GM12801 (cell line): ENCODE data around the gene AGK.

Experiments
- TF ChIP-seq, protein P1 (sequence below): IDR thresholded peaks from one replicate; pipeline ENCODE4 v1.5.1; 2011; ENCODE audit warnings: control low read depth; ENCODE audit not compliant: insufficient read length; ENCODE audit errors: extremely low read depth

AGK gene

DNA sequence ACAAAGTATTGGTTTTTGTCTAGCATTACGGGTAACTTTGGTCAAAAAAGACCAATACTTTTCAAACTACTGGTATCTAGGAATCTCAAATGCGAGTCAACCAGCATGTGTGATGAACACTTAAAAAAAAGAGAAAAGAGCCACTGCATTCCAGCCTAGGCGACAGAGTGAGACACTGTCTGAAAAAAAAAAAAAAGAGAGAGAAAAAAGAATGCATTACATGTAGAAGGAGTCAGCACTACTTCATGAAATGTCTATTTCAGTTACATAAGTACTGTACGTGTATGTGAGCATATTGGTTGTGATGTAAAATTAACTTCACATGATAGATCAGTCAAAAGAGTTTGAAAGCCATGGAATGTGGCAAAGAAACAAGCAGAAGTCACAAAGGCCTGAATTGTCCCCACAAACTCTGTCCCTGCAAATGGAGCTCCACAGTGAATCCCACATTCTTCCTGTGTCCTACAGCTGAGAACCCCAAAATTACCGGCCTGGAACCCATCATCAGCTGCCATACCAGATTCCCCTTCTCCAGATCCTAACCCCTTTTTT lies 149.2 kb downstream of the AGK start:
- TF ChIP-seq, protein P1, sequence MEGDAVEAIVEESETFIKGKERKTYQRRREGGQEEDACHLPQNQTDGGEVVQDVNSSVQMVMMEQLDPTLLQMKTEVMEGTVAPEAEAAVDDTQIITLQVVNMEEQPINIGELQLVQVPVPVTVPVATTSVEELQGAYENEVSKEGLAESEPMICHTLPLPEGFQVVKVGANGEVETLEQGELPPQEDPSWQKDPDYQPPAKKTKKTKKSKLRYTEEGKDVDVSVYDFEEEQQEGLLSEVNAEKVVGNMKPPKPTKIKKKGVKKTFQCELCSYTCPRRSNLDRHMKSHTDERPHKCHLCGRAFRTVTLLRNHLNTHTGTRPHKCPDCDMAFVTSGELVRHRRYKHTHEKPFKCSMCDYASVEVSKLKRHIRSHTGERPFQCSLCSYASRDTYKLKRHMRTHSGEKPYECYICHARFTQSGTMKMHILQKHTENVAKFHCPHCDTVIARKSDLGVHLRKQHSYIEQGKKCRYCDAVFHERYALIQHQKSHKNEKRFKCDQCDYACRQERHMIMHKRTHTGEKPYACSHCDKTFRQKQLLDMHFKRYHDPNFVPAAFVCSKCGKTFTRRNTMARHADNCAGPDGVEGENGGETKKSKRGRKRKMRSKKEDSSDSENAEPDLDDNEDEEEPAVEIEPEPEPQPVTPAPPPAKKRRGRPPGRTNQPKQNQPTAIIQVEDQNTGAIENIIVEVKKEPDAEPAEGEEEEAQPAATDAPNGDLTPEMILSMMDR, result no peak

DNA sequence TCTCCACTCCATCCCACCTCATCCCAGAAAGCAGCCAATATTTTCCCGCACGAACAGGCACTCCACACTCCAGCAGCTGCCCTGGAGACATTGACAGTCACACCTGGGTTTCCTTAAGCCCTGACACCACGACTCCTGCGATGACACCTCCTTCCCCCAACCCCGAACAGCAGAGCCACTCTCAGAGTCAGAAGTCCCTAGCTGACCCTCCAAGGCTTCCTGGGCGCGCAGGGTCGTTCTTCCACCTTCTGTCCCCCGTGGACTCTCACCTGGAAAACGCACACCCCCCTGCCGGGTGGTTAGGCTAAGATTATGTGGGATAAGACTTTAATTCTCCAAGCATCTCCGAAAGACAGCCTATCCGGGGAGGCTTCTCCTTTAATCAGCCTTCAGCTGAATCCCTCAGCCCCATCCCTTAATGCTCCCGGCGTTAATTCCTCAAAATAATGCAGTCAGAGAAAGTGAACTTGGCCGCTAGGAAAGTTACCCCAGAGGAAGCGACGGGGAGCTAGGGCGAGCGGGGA lies 149.7 kb downstream of the AGK start:
- TF ChIP-seq, protein P1, result no peak

DNA sequence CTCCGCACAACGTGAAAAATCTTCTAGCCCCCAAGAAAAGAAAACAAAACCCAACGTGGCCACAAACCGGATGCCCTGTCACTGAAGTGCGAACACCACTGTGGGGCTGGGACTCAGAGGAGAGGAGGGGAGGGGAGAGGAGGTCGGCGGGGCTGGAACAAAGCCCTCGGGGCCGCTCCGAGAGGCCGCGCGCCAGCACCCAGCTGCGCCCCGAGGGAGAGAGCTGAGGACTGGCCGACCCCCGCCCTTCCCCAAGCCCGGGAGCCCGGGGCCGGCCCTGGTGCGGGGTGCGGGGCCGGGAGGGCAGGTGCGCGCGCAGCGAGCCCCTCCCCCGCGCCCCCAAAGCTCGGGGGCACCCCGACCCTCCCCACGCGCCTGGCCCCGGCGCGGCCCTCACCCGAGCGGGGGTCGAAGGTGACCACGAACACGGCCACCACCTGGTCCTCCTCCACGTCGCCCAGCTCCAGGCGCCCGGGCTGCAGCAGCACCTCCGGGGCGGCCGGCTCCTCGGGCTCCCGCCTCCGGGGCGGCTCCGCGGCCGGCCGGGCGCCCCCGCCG lies 150.4 kb downstream of the AGK start:
- TF ChIP-seq, protein P1, result no peak

DNA sequence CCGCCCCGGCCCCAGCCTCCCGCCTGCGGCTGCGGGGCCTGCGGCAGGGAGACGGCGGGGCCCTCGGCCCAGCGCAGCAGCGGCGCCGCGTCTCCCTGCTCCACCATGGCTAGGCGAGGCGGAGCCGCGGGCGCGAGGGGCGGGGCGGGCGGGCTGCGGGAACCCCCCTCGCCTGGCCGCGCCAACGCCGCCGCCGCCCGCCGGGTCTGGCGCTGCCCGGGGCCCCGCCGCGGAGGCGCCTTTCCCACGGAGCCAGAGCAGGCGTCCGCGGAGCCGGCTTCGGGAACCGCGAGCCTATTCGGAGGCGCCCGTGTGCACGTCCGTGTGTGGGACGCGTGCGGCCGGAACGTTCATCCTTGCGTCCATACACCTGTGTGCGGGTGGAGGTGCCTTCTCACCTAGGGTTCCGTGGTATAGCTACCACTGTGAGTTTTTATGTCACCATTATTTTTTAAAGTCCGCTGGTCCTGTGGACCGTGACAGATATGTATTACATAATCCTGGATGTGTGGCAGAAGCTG lies 150.9 kb downstream of the AGK start, which contains the start of gene DENND11:
TSS of gene DENND11 (minus strand) at position 120 of the 521 bp plus-strand sequence. CDS start at position 107, 13 bp downstream.
- TF ChIP-seq, protein P1, result no peak

DNA sequence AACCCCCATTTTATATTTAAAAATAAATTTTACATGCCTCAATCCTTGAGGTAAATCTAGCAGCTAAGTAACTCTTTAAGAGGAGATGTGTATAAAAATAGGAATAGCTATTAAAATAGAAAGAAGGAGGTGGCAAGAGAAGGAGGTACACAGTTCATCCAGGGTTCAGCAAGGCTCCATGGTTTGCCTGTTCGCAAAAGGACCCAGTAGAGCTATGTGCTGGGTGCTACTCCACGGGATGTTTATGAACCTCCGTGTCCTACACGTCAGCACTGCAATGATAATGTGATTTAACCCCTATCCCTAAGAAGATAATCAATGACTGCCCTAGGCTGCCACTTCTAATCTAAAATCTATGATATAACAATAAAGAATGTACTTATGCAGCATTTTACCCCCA lies 151.7 kb downstream of the AGK start:
- TF ChIP-seq, protein P1, result no peak

DNA sequence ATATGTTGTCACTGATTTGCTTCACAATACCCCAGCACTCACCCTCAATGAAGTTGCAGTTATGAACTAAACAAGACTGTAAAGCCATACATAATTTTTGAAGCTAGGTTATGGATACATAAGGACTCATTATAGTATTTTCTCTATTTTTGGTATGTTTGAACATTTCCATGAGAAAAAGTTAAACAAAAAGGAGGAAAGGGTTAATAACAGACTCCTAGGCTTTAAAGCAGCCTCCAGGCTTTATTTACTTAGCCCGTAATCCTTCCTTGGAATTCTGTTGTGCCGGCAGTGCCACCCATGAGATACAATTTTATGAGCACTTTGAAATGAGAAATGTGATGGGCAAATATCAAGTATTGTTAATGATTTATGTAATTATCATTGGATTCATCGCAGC lies 152.9 kb downstream of the AGK start:
- TF ChIP-seq, protein P1, result no peak

DNA sequence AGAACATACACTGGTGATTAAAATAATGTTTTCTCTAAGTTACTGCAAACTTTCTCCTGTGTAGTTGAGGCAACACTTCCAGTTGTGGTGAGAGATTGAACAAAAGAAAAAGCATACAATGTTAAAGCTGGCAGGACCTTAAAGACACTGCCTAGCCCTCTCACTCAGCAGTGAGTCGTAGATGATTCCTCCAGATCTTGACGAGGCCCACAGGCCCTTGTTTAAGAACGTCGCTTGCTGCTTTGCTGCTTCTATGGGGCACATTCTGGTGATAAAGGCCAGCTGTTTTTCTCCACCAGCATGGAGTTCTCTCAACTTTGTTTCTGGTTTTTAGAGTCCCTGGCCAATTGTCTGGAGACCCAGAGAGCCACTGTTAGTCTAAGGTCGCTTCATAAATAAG lies 153.5 kb downstream of the AGK start:
- TF ChIP-seq, protein P1, result no peak
